Duodenal mucosa (tissue), 2 donors: Measurements from ENCODE around the gene FAM185A.
"Not testable (repeated sequence)": the region's sequence is repeated elsewhere in the genome, so short reads cannot be mapped to it uniquely, and the experiment has no call there.

Experiments used
- H3K27ac ChIP-seq: one replicate; pipeline ENCODE4 v1.7.0; 2013; ENCODE audit warnings: low read depth, low read length
- H3K27me3 ChIP-seq, 2 donors: one replicate each; pipeline ENCODE4 v1.7.0; 2013; ENCODE audit warnings: low read length in 2 of 2, control low read depth in 1 of 2; ENCODE audit not compliant: insufficient read depth in 2 of 2, control insufficient read depth in 1 of 2
- H3K36me3 ChIP-seq, 2 donors: one replicate each; pipeline ENCODE4 v1.7.0; 2013; ENCODE audit warnings: low read length in 2 of 2, control low read depth in 1 of 2; ENCODE audit not compliant: insufficient read depth in 2 of 2, control insufficient read depth in 1 of 2
- H3K4me1 ChIP-seq, 2 donors: one replicate each; pipeline ENCODE4 v1.7.0; 2013; ENCODE audit warnings: low read length in 2 of 2, control low read depth in 1 of 2; ENCODE audit not compliant: insufficient read depth in 2 of 2, control insufficient read depth in 1 of 2
- H3K4me3 ChIP-seq, 2 donors: one replicate each; pipeline ENCODE4 v1.7.0; 2013; ENCODE audit warnings: low read length in 2 of 2, low read depth in 1 of 2
- H3K9ac ChIP-seq, 2 donors: one replicate each; pipeline ENCODE4 v1.7.0; 2013; ENCODE audit warnings: low read length in 2 of 2, low read depth in 1 of 2
- H3K9me3 ChIP-seq, 2 donors: one replicate each; pipeline ENCODE4 v1.7.0; 2013; ENCODE audit warnings: low read length in 2 of 2, control low read depth in 1 of 2; ENCODE audit not compliant: control insufficient read depth in 1 of 2

The FAM185A gene

DNA sequence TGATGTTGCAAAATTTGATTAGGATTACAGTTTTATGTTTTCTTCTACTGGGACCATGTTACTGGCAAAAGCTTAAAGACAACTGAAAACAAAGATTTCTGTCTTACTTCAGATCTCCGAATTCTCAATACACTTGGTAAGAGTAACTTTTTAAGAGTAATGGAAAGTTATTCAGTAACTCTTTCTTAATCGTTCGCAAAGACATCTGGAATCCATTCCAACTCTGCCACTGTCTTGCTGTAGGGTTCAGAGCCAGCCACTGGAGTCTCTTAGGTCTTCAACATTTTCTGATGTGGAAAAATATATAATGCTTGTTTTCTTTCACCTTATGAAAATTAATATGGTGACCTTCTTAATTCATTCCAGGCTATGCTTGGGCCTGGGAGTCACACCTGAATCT lies 29.9 kb downstream of the FAM185A start:
- H3K36me3 ChIP-seq, H3K4me1 ChIP-seq, H3K27ac ChIP-seq, H3K9ac ChIP-seq, H3K9me3 ChIP-seq, H3K27me3 ChIP-seq, H3K4me3 ChIP-seq: not testable (repeated sequence)

GRCh38 chr7:102780926-102781325 lies 32.1 kb downstream of the FAM185A start:
- not testable (repeated sequence) for H3K27ac ChIP-seq, H3K36me3 ChIP-seq, H3K27me3 ChIP-seq, H3K4me3 ChIP-seq, H3K9ac ChIP-seq, H3K4me1 ChIP-seq, H3K9me3 ChIP-seq

- H3K9me3 ChIP-seq, H3K4me3 ChIP-seq, H3K27ac ChIP-seq, H3K27me3 ChIP-seq, H3K9ac ChIP-seq, H3K36me3 ChIP-seq, H3K4me1 ChIP-seq: not testable (repeated sequence)
Measured at GRCh38 chr7:102788770-102789169, 40.0 kb downstream of the FAM185A start.

DNA sequence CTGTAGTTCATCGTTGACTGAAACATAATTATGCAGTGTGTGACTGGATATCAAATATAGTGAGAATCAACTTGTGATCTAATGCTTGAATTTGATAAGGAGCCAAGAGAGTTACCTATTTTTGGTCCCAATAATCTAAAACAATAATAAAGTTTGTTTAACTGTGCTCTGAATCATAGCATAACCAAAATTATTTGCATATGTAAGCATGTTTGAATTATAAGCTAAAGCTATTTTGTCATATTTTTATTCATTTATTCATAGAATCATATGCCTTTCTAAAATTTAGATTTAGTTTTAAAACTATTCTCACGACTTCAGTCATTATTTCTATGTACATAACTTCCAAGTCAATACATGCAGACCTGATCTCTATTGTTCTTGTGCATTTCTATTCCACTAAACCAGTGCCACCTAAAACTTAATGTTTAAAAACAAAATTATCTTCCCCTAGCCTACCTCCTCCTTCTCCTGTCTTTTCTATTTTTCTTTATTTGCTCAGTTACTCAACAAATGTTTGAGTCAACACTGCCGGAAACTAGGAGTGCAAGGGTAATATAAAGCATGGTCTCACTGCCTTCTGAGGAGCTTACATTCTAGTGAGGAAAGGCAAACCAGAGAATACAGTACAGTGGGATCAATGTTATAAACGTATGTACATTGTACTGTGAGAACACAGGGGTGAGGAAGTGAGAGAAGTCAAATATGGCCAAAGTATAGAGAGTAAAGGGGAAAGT lies 41.7 kb downstream of the FAM185A start:
- H3K27ac ChIP-seq, H3K9ac ChIP-seq, H3K36me3 ChIP-seq, H3K27me3 ChIP-seq, H3K4me3 ChIP-seq, H3K4me1 ChIP-seq, H3K9me3 ChIP-seq: not testable (repeated sequence)

DNA sequence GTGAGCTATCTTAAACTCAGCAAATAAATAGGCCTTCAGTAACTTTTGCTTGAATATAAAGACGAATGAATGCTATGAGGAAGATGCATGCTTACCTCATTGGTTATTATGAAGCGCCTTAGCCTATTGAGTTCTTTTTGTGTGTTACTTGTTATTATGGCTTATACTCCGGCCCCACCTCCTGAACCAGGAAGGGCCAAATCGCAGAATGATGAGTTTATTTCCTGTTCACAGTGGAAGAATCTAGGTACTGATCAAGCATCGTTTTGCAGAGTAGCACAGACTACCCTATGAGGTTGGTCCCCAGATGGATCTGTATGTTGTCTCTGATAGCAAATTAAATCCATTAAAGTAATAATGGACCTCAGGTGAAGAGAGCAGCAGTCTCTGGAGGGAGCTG lies 42.6 kb downstream of the FAM185A start:
- not testable (repeated sequence) for H3K4me1 ChIP-seq, H3K27ac ChIP-seq, H3K36me3 ChIP-seq, H3K27me3 ChIP-seq, H3K9me3 ChIP-seq, H3K4me3 ChIP-seq, H3K9ac ChIP-seq

DNA sequence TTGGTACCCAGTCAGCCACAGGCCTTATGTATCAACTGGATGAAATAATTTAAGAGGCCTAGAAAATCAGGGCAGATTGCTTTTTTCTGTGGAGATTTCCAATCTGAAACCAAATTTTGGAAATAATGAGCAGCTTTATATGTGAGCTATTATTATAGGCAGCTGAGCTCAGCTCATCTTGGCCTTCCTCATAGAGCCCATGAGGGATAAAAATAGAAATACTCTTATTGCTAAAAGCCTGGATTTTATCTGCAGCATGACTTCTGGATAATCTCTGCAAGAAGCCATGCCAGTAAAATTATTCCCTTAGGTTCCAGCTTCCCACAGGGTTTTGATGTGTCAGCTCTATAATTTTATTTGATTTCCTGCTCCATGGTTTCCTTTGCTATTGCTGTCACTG lies 43.0 kb downstream of the FAM185A start:
- H3K4me1 ChIP-seq, H3K36me3 ChIP-seq, H3K4me3 ChIP-seq, H3K9ac ChIP-seq, H3K9me3 ChIP-seq, H3K27ac ChIP-seq, H3K27me3 ChIP-seq: not testable (repeated sequence)

GRCh38 chr7:102794567-102794966 lies 45.8 kb downstream of the FAM185A start:
- H3K4me3 ChIP-seq, H3K27me3 ChIP-seq, H3K27ac ChIP-seq, H3K9me3 ChIP-seq, H3K36me3 ChIP-seq, H3K4me1 ChIP-seq, H3K9ac ChIP-seq: not testable (repeated sequence)

DNA sequence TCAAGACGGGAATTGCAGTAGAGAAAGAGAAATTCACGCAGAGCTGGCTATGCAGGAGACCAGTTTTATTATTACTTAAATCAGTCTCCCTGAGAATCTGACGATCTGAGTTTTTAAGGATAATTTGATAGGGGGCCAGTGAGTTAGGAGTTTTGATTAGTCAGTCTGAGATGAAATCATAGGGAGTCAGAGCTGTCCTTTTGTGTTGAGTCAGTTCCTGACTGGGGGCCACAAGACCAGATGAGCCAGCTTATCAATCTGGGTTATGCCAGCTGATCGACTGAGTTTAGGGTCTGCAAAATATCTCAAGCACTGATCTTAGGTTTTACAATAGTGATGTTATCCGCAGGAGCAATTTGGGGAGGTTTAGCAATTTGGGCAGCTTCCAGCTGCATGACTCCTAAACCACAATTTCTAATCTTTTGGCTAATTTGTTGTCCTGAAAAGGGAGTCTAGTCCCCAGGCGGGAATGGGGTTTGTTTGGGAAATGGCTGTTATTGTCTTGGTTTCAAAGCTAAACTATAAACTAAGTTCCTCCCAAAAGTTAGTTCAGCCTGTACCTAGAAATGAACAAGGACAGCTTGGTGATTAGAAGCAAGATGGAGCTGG lies 47.3 kb downstream of the FAM185A start:
- H3K4me3 ChIP-seq, H3K9ac ChIP-seq, H3K27me3 ChIP-seq, H3K9me3 ChIP-seq, H3K36me3 ChIP-seq, H3K27ac ChIP-seq, H3K4me1 ChIP-seq: not testable (repeated sequence)

GRCh38 chr7:102806613-102807012 lies 57.8 kb downstream of the FAM185A start:
- Histone ChIP-seq H3K36me3 (no peaks in the 10 kb centered on the region), H3K4me3 (no peak overlapping the region), H3K27ac (no peak overlapping the region), H3K9ac (no peak overlapping the region), H3K9me3 (no peaks in the 10 kb centered on the region), H3K4me1 (peaks cover 0 to 6% of the 10 kb centered on the region in 2 donors), H3K27me3 (no peaks in the 10 kb centered on the region)

- Histone ChIP-seq H3K27me3 (no peaks in the 10 kb centered on the region), H3K27ac (no peak overlapping the region), H3K4me3 (no peak overlapping the region), H3K9me3 (no peaks in the 10 kb centered on the region), H3K36me3 (no peaks in the 10 kb centered on the region), H3K4me1 (peaks cover 0 to 15% of the 10 kb centered on the region in 2 donors), H3K9ac (no peak overlapping the region)
Measured at GRCh38 chr7:102810916-102811315, 62.1 kb downstream of the FAM185A start.
